Effector CD4-positive, alpha-beta T cell (primary cell): ENCODE results near the gene RHOH.
A peak's percentile ranks its signal among the peaks of the same experiment; 100 is the strongest.
"Not testable (repeated sequence)": the region's sequence is repeated elsewhere in the genome, so short reads cannot be mapped to it uniquely, and the experiment has no call there.

ENCODE experiments used
- DNase-seq: peaks from one replicate; pipeline ENCODE4 v3.0.0-alpha.2; 2020

The RHOH gene

DNA sequence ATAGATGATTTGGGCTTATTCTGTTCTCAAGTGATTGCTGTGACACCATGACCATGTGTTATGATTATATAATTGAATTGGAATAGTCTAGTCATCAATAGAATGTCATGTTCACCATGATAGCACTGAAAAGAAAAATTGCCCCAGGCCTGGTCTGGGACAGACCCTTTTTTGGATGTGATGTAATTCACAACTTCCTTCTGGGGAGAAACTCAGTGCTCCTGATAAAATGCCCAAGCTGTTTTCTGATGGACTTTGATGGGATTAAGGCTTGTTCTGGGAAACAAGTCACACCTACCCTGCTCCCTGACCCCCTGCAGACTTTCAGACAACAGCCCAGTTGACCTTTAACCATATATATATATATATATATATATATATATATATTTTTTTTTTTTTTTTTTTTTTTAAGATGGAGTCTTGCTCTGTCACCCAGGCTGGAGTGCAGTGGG lies 65.3 kb downstream of the RHOH start:
- no peak for DNase-seq

DNA sequence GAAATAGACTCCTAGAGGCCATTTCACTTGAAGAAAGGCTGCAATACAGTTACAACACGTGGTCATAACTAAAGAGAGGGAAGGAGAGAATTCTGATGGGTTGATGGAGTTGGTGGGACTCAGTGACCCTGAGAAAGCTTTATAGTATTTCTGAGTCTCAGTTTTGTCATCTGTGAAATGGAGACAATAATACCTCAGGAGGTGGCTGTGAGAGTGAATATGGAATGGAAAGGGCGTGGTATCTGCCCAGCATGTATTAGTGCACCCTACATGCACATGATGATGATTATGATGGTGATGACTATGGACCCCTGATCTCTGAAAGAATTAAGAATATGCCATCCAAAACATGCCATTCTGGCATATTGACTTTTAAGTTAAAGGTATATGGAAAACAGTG lies 66.0 kb downstream of the RHOH start:
- DNase-seq = no peak

GRCh38 chr4:40264497-40264896 lies 67.7 kb downstream of the RHOH start:
- no peak for DNase-seq

DNA sequence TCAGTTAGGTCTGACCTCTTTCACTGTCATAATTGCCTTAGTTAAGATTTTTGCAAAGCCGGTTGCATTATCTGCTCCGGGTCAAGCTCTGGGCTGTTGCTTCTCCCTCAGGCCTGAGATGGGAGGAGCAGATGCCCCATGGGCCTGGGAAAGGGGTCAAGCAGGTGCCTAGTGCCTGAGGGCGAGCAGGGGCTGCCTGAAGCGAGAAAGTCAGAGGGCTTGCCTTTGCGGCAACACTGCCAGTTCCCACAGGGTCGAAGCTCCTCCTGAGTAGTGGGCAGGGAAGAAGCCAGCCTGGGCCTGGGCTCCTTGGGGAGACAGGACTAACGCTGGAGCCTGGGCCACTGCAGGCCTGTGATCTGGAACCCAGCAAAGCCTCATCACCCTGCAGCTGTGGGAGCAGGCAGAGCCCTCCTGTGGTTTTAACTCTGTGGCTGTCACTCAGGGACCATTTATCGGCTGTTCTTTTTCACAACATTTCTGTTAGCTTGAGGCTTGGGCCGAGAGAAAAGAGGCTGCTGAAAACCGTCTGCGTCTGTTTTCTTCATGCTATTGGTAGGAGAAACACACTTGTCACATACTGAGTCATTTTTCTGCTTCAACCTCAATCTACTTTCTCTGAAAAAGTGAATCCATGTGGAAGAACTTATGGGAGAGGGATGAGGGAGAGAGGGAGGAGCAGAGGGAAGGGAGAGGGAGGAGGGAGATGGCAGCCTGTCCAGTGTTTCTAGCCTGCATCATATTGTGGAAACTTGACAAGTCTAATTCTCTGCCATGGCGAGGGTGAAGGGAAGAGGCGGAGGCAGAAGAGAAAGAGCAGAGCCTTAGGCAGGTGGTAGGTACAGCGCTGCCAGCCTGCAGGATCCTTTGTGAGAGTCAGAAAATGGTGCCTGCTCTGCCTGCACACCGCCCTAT lies 68.4 kb downstream of the RHOH start:
- DNase-seq = no peak

GRCh38 chr4:40265910-40266274 lies 69.1 kb downstream of the RHOH start:
- DNase-seq = no peak

DNA sequence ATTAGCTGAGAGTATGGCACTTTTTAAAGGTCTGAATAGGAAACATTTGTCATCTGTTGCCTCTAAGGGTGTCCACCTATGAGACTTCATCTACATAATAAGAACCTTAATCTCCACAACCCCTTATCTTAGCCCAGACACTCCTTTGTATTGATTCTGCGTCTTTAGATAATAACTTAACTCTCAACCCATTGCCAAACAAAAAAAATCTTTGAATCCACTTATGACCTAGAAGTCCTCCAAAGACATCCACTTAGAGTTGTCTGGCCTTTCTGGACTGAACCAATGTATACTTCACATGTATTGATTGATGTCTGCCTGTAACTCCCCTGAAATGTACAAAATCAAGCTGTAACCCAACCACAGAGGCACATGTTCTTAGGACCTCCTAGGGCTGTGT lies 72.3 kb downstream of the RHOH start:
- DNase-seq = no peak

GRCh38 chr4:40270609-40271008 lies 73.8 kb downstream of the RHOH start:
- no peak for DNase-seq

DNA sequence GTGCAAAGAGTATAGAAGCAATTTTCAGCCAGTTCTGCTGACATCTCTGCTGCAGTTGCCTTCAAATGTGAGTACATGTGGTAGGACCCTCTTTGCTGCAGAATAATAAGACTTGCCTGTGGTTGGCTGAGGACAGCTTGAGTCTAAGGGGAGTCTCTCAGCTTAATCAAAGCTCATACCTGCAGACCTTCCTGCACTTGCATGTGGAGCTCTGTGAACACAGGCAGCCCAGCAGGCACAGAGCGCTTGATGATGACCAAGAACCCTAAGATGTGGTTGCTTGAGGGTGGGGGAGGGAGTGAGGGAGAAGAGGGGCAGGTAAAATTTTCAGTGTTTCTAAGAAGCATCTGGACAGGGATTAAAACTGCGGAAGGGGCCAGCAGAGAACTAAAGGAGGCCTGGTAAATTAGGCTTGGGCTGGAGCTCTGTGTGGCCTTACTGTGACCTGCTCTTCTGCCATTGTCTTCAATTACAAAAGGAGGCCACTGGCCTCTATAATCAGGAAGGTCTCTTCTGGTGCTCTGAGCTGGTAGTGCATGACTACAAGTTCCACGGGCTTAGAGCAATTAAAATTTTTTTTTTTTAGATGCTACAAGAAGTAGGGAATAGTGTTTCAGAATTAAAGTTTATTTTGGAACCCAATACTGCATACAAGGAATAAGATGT lies 78.4 kb downstream of the RHOH start:
- DNase-seq = no peak

DNA sequence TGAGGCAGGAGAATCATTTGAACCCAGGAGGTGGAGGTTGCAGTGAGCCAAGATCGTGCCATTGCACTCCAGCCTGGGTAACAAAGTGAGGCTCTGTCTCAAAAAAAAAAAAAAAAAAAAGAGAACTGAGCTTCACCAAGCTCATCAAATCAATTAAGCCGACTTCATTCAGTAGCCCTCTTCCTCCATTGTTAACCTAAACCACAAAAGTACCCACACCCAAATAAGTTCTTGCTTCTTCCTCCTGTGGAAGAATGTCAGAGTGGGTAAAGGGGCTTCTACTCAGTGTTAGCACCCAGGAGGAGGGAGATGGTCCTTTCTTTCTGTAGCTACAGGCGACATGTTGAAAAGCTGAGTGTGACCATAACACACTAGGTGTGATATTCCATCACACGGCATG lies 79.7 kb downstream of the RHOH start:
- no peak for DNase-seq

GRCh38 chr4:40280586-40280985 lies 83.8 kb downstream of the RHOH start:
- DNase-seq = no peak

GRCh38 chr4:40281099-40281498 lies 84.3 kb downstream of the RHOH start:
- no peak for DNase-seq

- DNase-seq = no peak
These were observed 85.1 kb downstream of the RHOH start for GRCh38 chr4:40281913-40282312.

DNA sequence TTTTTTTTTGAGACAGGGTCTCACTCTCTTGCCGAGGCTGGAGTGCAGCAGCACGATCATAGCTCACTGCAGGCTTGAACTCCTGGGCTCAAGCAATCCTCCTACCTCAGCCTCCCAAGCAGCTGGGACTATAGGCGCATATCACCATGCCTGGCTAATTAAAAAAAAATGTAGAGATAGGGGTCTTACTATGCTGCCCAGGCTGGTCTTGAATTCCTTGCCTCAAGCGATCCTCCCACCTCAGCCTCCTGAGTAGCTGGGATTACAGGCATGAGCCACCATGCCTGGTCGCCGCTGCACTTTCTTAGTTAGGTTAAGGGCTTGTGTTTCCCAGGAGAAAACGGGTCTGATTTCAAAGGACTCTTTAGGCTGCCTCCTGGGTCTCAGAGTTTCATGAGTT lies 86.0 kb downstream of the RHOH start:
- not testable (repeated sequence) for DNase-seq

DNA sequence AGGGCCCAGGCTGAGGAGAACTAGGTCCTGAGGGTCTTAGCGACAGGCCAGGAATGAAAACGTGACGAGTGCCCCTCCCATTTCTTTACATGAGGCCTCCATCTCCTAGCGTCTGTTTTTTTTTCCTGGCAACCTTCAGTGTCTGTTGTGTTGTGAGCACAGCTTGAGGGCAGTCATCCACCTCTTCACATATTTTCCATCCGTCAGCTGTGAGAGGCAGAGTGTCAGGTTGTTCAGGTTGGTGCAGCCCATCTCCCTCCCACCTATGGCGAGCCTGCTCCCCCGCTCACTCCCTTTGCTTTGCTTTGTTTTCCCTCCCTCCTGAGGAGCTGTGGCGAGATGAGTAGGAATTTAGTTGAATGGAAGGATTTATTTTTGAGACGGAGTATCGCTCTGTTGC lies 86.6 kb downstream of the RHOH start:
- no peak for DNase-seq

DNA sequence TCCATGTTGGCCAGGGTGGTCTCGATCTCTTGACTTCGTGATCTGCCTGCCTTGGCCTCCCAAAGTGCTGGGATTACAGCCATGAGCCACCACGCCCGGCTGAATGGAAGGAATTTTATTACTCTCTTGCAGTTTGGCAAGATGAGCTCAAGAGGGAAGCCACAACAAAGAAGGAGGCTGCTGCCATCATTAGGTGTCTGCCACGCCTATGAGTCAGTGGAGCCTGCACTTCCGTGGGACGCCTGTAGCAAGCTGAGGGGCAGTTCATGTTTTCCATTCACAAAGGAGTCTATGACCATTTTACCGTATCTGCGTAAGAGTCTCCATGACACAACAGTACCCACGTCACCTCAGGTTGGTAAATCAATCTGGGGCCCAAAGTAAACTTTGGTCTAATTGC lies 87.1 kb downstream of the RHOH start:
- DNase-seq = peak; percentile 81

GRCh38 chr4:40285692-40286091 lies 88.9 kb downstream of the RHOH start:
- no peak for DNase-seq

DNA sequence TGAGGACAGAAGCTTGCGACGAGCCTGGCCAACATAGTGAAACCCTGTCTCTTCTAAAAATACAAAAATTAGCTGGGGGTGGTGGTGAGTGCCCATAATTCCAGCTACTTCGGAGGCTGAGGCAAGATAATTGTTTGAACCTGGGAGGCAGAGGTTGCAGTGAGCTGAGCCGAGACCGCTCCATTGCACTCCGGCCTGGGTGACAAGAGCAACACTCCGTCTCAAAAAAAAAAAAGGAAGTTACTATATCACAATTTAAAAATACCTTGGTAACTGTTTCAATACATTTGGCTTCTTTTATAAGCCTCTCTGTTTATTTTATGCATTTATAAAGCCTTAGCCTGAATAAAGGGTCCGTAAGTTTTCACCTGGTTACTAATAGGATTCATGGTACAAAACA lies 91.7 kb downstream of the RHOH start:
- no peak for DNase-seq

- DNase-seq = no peak
These were observed 92.7 kb downstream of the RHOH start for GRCh38 chr4:40289366-40290188.

DNA sequence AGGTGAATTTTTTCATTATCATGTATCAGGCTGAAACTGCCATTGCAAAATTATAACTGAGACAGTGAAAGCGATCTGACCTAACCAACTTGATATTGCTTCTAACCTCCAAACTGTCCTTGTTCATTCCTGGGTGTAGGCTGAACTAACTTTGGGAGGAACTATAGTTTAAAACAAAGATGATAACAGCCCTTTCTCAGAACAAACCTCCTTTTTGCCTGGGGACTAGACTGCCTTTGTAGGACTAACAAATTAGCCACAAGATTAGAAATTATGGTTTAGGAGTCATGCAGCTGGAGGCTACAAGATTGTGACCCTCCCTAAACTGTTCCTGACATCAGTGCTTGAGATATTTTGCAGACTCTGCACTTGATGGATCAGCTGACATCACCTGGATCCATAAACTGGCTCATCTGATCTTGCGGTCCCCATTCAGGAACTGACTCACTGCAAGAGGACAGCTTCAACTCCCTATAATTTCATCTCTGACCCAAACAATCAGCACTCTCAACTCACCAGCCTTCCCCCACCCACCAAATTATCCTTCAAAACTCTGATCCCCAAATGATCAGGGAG lies 93.9 kb downstream of the RHOH start:
- not testable (repeated sequence) for DNase-seq

GRCh38 chr4:40292313-40292759 lies 95.5 kb downstream of the RHOH start:
- no peak for DNase-seq

- DNase-seq = no peak
These were observed 97.5 kb downstream of the RHOH start for GRCh38 chr4:40294339-40294738.

GRCh38 chr4:40295030-40295429 lies 98.2 kb downstream of the RHOH start:
- not testable (repeated sequence) for DNase-seq

DNA sequence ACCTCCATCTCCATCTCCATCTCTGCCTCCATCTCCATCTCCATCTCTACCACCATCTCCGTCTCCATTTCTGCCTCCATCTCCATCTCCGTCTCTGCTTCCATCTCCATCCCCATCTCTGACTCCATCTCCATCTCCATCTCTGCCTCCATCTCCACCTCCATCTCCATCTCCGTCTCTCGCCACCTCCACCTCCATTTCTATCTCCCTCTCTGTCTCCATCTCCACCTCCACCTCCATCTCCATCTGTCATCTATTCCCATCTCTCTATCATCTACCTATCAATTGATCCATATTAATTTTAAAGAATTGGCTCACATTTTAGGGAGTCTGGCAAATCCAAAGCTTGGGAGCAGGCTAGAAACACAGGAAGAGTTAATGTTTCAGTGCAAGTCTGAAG lies 98.7 kb downstream of the RHOH start:
- no peak for DNase-seq
